Measurements from ENCODE around the gene ALKBH3. TPM values are rescaled to one million over a fixed set of nuclear protein-coding genes. Genes with fewer than 3 reads are reported as not detected.

Gene ALKBH3
- total and polyA plus RNA-seq, 4 donors, result 7.8 to 17.2 (median 13.8) TPM

DNA sequence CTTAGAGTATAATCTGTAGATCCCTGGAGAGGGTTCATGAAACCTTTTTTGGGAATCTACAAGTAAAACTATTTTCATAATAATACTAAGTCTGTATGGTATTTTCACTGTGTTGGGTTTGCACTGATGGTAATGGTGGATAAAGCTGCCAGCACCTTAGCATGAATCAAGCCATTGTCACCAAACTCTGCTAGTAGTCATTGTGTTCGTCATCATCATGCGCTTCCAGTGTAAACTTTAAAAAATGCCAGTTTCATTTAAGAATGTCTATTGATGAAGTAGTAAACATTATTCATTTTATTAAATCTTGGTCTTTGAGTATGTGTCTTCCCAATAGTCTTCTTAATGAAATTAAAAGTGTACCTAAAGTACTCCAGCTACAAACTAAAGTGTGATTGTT, 15.0 kb downstream of the ALKBH3 start:
- no peak overlapping the region for H3K9ac ChIP-seq (ENCODE audit: low read depth in 1 of 2, low read length in 2 of 2)
- no peaks in the 10 kb centered on the region for H3K9me3 ChIP-seq (ENCODE audit: control insufficient read depth in 4 of 4, low read length in 3 of 4)
- WGBS, result 96% methylated on average over 2 of the region's 2 CpGs
- no peak overlapping the region for H3K4me3 ChIP-seq (ENCODE audit: low read depth in 1 of 3, low read length in 3 of 3)
- H3K36me3 ChIP-seq (ENCODE audit: control insufficient read depth in 4 of 4, insufficient read depth in 3 of 4, low read depth in 1 of 4, low read length in 3 of 4), result peaks cover 7 to 59% (median 42%) of the 10 kb centered on the region in 4 donors
- H3K4me1 ChIP-seq (ENCODE audit: control insufficient read depth in 4 of 4, insufficient read depth in 4 of 4, low read length in 3 of 4), result no peaks in the 10 kb centered on the region
- no peak overlapping the region for H3K27ac ChIP-seq (ENCODE audit: low read depth in 1 of 2, low read length in 2 of 2)
- H3K27me3 ChIP-seq (ENCODE audit: control insufficient read depth in 4 of 4, insufficient read depth in 4 of 4, low read length in 3 of 4), result no peaks in the 10 kb centered on the region
- DNase-seq (ENCODE audit: low spot score), result no peak
- TF ChIP-seq, protein P1, sequence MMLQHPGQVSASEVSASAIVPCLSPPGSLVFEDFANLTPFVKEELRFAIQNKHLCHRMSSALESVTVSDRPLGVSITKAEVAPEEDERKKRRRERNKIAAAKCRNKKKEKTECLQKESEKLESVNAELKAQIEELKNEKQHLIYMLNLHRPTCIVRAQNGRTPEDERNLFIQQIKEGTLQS (IDR thresholded peaks at IDR 0.05), result no peak
- no peak for TF ChIP-seq HNF4G (IDR thresholded peaks at IDR 0.05)
- TF ChIP-seq, protein P2, sequence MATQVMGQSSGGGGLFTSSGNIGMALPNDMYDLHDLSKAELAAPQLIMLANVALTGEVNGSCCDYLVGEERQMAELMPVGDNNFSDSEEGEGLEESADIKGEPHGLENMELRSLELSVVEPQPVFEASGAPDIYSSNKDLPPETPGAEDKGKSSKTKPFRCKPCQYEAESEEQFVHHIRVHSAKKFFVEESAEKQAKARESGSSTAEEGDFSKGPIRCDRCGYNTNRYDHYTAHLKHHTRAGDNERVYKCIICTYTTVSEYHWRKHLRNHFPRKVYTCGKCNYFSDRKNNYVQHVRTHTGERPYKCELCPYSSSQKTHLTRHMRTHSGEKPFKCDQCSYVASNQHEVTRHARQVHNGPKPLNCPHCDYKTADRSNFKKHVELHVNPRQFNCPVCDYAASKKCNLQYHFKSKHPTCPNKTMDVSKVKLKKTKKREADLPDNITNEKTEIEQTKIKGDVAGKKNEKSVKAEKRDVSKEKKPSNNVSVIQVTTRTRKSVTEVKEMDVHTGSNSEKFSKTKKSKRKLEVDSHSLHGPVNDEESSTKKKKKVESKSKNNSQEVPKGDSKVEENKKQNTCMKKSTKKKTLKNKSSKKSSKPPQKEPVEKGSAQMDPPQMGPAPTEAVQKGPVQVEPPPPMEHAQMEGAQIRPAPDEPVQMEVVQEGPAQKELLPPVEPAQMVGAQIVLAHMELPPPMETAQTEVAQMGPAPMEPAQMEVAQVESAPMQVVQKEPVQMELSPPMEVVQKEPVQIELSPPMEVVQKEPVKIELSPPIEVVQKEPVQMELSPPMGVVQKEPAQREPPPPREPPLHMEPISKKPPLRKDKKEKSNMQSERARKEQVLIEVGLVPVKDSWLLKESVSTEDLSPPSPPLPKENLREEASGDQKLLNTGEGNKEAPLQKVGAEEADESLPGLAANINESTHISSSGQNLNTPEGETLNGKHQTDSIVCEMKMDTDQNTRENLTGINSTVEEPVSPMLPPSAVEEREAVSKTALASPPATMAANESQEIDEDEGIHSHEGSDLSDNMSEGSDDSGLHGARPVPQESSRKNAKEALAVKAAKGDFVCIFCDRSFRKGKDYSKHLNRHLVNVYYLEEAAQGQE (IDR thresholded peaks at IDR 0.05), result no peak

DNA sequence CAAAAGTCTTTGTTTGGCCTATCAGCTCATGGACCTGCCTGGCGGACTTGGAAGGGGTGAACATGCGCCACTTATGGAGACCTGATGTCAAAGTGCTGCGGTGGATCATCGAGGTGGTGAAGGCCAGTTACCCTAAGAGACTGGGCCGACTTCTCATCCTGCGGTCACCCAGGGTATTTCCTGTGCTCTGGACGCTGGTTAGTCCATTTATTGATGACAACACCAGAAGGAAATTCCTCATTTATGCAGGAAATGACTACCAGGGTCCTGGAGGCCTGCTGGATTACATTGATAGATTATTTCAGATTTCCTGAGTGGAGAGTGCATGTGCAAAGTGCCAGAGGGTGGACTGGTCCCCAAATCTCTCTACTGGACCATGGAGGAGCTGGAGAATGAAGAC, 17.9 kb downstream of the ALKBH3 start:
- Histone ChIP-seq H3K4me1 (ENCODE audit: control insufficient read depth in 4 of 4, insufficient read depth in 4 of 4, low read length in 3 of 4) (no peaks in the 10 kb centered on the region), H3K27ac (ENCODE audit: low read depth in 1 of 2, low read length in 2 of 2) (no peak overlapping the region), H3K4me3 (ENCODE audit: low read depth in 1 of 3, low read length in 3 of 3) (no peak overlapping the region), H3K9ac (ENCODE audit: low read depth in 1 of 2, low read length in 2 of 2) (no peak overlapping the region), H3K27me3 (ENCODE audit: control insufficient read depth in 4 of 4, insufficient read depth in 4 of 4, low read length in 3 of 4) (no peaks in the 10 kb centered on the region), H3K36me3 (ENCODE audit: control insufficient read depth in 4 of 4, insufficient read depth in 3 of 4, low read depth in 1 of 4, low read length in 3 of 4) (peaks cover 7 to 43% (median 39%) of the 10 kb centered on the region in 4 donors), H3K9me3 (ENCODE audit: control insufficient read depth in 4 of 4, low read length in 3 of 4) (no peaks in the 10 kb centered on the region)
- no peak for DNase-seq (ENCODE audit: low spot score)
- 86% methylated on average over 7 of the region's 7 CpGs for WGBS
- TF ChIP-seq EGR1 (IDR thresholded peaks at IDR 0.05; ENCODE audit: low read depth in 2 of 2) (no peak), FOXA1 (IDR thresholded peaks at IDR 0.05) (no peak), GABPA (IDR thresholded peaks at IDR 0.05 in 1 of 2, conservative IDR thresholded peaks at IDR 0.05 in 1 of 2) (no peak), RXRA (IDR thresholded peaks at IDR 0.05) (no peak)
- TF ChIP-seq, protein P2 (IDR thresholded peaks at IDR 0.05), result no peak

DNA sequence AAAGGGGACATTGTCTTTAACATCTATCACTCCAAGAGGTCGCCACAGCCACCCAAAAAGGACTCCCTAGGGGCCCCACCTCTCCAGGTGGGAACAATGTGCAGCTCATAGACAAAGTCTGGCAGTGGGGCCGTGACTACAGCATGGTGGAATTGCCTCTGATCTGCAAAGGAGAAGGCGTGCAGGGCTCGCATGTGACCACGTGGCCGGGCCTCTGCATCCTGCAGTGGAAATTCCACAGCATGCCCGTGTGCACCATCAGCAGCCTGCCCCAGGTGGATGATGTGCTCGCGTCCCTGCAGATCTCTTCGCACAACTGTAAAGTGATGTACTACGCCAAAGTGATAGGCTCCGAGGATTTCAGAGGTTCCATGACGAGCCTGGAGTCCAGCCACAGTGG, 18.5 kb downstream of the ALKBH3 start:
- H3K36me3 ChIP-seq (ENCODE audit: control insufficient read depth in 4 of 4, insufficient read depth in 3 of 4, low read depth in 1 of 4, low read length in 3 of 4), result peaks cover 7 to 47% (median 38%) of the 10 kb centered on the region in 4 donors

More for the DNA sequence above, 18.5 kb downstream of the ALKBH3 start:
- H3K27me3 ChIP-seq (ENCODE audit: control insufficient read depth in 4 of 4, insufficient read depth in 4 of 4, low read length in 3 of 4), result no peaks in the 10 kb centered on the region
- no peak overlapping the region for H3K9ac ChIP-seq (ENCODE audit: low read depth in 1 of 2, low read length in 2 of 2)
- H3K4me1 ChIP-seq (ENCODE audit: control insufficient read depth in 4 of 4, insufficient read depth in 4 of 4, low read length in 3 of 4), result no peaks in the 10 kb centered on the region
- WGBS, result 90% methylated on average over 13 of the region's 13 CpGs
- H3K9me3 ChIP-seq (ENCODE audit: control insufficient read depth in 4 of 4, low read length in 3 of 4), result no peaks in the 10 kb centered on the region
- H3K4me3 ChIP-seq (ENCODE audit: low read depth in 1 of 3, low read length in 3 of 3), result no peak overlapping the region
- TF ChIP-seq SP1 (IDR thresholded peaks at IDR 0.05), result no peak
- TF ChIP-seq, protein P3, sequence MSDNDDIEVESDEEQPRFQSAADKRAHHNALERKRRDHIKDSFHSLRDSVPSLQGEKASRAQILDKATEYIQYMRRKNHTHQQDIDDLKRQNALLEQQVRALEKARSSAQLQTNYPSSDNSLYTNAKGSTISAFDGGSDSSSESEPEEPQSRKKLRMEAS (IDR thresholded peaks at IDR 0.05), result no peak
- no peak for DNase-seq (ENCODE audit: low spot score)
- no peak overlapping the region for H3K27ac ChIP-seq (ENCODE audit: low read depth in 1 of 2, low read length in 2 of 2)
